ENCODE data around the gene OR2AT4.
"Not testable (repeated sequence)": the region's sequence is repeated elsewhere in the genome, so short reads cannot be mapped to it uniquely, and the experiment has no call there.

OR2AT4 gene

DNA sequence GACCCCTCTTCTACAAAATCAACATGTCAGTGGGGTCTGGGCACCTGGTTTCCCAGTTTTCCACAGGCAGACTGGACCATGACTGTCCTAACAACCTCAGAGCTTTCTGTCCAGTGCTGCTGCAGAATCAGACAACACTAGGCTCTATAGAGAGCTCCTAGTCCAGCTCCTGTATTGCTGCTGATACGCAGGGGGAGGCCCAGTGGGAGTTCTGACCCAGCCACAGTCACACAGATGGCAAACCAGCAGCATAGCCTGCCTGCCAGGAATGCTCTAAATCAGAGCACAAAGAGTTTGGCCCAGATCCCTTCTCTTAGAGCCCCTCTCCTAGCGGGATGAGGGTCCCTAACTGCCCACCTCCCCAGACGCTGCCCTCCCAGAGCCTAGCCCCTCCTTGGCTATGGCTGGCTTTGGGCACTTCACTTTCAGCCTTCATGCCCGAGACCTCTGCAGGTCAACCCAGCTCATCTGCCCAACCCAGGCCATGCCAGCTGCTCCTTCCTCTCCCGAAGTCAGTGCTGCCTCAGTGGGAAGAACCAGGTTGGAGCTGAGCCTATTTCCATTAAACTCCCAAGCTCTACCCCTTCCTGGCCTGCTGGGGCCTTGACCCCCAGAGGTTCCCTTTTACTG, 38.5 kb upstream of the OR2AT4 start:
- Histone ChIP-seq H3K4me3 (ENCODE audit: extremely low read depth, insufficient read depth, low read length, poor library complexity, severe bottlenecking) (no peak overlapping the region), H3K9me3 (ENCODE audit: control insufficient read depth, low read length) (no peaks in the 10 kb centered on the region), H3K27ac (ENCODE audit: low read depth, low read length, severe bottlenecking) (no peak overlapping the region), H3K36me3 (ENCODE audit: control insufficient read depth, insufficient read depth, low read length) (no peaks in the 10 kb centered on the region), H3K4me1 (ENCODE audit: control insufficient read depth, insufficient read depth, low read length, poor library complexity, severe bottlenecking) (peaks cover 5% of the 10 kb centered on the region)
- WGBS, 2 experiments (ENCODE audit: insufficient coverage in 2 of 2) = 83 to 86% methylated on average over 4 to 5 of the region's 5 CpGs

DNA sequence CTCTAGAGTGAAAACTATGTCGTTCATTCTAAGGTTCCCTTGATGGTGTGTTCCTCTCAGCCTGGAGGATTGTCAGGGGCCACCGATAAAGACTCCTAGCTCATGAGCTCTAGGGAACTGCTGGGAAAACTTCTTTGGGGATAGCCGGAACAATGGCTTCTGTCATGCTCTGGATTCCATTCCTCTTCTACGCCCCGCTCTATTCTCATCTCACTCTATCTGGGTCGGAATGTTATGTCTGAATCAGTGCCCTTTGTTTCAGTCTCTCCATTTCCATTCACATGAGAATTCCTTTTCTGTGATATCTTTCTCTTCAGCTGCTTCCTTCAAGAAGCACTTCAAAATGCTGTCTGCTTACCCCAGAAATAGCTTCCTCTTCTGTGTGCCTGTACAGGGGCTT, 37.3 kb upstream of the OR2AT4 start:
- Histone ChIP-seq H3K4me3 (ENCODE audit: extremely low read depth, insufficient read depth, low read length, poor library complexity, severe bottlenecking) (no peak overlapping the region), H3K36me3 (ENCODE audit: control insufficient read depth, insufficient read depth, low read length) (no peaks in the 10 kb centered on the region), H3K4me1 (ENCODE audit: control insufficient read depth, insufficient read depth, low read length, poor library complexity, severe bottlenecking) (peaks cover 5% of the 10 kb centered on the region), H3K9me3 (ENCODE audit: control insufficient read depth, low read length) (peaks cover under 1% of the 10 kb centered on the region), H3K27ac (ENCODE audit: low read depth, low read length, severe bottlenecking) (peak overlapping the region; percentile 38)
- 76 to 77% methylated on average over 6 of the region's 6 CpGs for WGBS, 2 experiments (ENCODE audit: insufficient coverage in 2 of 2)

DNA sequence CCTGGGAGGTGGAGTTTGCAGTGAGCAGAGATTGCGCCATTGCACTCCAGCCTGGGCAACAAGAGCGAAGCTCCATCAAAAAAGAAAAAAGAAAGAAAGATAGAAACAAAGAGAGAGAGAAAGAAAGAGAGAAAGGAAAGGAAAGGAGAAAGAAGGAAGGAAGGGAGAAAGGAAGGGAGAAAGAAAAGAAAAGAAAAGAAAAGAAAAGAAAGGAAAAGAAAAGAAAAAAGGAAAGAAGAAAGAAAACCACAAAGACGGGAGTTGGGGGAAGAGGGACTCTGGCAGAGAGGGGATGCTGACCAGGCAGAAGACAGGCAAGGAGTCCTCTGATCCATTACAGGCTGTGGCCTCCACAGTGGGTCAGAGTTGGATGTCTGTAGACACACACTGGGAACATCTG, 35.4 kb upstream of the OR2AT4 start:
- H3K27ac ChIP-seq (ENCODE audit: low read depth, low read length, severe bottlenecking) = no peak overlapping the region
- H3K4me1 ChIP-seq (ENCODE audit: control insufficient read depth, insufficient read depth, low read length, poor library complexity, severe bottlenecking) = peaks cover 5% of the 10 kb centered on the region
- H3K4me3 ChIP-seq (ENCODE audit: extremely low read depth, insufficient read depth, low read length, poor library complexity, severe bottlenecking) = no peak overlapping the region
- H3K9me3 ChIP-seq (ENCODE audit: control insufficient read depth, low read length) = peaks cover 7% of the 10 kb centered on the region
- WGBS, 2 experiments (ENCODE audit: insufficient coverage in 2 of 2) = 80 to 92% methylated on average over 2 to 3 of the region's 3 CpGs
- H3K36me3 ChIP-seq (ENCODE audit: control insufficient read depth, insufficient read depth, low read length) = no peaks in the 10 kb centered on the region

DNA sequence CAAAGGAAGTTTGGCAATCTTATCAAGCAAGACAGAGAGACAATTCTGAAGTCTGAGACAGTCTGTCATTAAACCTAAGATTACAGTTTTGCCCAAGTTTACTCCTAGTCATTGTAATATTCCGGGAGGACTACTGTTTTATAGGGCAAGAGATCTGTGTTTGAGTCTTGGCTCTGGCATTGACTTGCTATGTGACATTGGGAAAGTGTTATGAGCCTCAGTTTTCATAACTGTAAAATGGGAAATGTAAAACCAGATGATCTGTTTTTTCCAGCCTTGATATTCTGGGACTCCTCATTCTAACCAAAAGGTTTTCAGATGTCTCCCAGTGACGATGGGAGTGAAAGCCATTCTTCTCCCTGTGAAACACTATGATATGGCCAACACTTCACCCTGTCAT, 29.9 kb upstream of the OR2AT4 start:
- peaks cover 7% of the 10 kb centered on the region for H3K9me3 ChIP-seq (ENCODE audit: control insufficient read depth, low read length)
- no peaks in the 10 kb centered on the region for H3K36me3 ChIP-seq (ENCODE audit: control insufficient read depth, insufficient read depth, low read length)
- no peaks in the 10 kb centered on the region for H3K4me1 ChIP-seq (ENCODE audit: control insufficient read depth, insufficient read depth, low read length, poor library complexity, severe bottlenecking)
- H3K27ac ChIP-seq (ENCODE audit: low read depth, low read length, severe bottlenecking) = no peak overlapping the region
- no peak overlapping the region for H3K4me3 ChIP-seq (ENCODE audit: extremely low read depth, insufficient read depth, low read length, poor library complexity, severe bottlenecking)
- 83 to 100% methylated on average over 1 to 2 of the region's 2 CpGs for WGBS, 2 experiments (ENCODE audit: insufficient coverage in 2 of 2)

DNA sequence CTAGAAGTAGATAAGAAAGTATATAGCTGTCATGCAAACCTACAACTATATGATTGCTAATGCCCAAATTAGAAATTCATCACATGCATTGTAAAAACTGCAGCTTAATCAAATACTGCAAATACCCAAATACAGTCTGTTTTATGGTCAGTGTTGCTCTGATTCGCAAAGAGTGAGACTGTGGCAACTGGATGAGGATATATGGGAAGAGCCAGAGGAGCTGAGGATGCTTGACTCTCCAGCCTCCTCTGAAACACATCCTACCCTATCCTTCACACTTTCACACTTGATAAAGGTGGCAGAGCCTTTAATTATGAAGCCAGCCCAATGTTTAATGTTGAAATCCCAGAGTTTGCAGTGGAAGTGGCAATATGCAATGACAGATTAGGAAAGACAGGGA, 21.9 kb upstream of the OR2AT4 start:
- no CpG with 5 or more reads among the region's 1 CpG for WGBS, 2 experiments (ENCODE audit: insufficient coverage in 2 of 2)

DNA sequence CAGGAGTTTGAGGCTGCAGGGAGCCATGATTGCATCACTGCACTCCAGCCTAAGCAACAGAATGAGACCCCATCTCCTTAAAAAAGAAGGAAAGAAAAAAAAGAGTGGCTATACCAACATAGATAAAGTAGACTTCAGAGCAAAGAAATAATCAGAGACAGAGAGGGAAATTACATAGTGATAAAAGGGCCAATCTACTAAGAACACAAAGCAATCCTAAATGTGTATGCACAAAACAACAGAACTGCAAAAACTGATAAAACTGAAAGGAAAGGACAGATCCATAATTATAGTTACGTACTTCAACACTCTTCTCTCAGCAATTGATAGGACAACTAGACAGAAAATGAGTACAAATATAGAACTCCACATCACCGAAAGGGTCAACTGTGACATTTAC, 17.8 kb upstream of the OR2AT4 start:
- Histone ChIP-seq H3K9me3 (ENCODE audit: control insufficient read depth, low read length) (no peaks in the 10 kb centered on the region), H3K4me1 (ENCODE audit: control insufficient read depth, insufficient read depth, low read length, poor library complexity, severe bottlenecking) (no peaks in the 10 kb centered on the region), H3K4me3 (ENCODE audit: extremely low read depth, insufficient read depth, low read length, poor library complexity, severe bottlenecking) (no peak overlapping the region), H3K36me3 (ENCODE audit: control insufficient read depth, insufficient read depth, low read length) (no peaks in the 10 kb centered on the region), H3K27ac (ENCODE audit: low read depth, low read length, severe bottlenecking) (no peak overlapping the region)
- WGBS, 2 experiments (ENCODE audit: insufficient coverage in 2 of 2) = 93 to 94% methylated on average over 2 of the region's 2 CpGs

More for the DNA sequence above, 21.9 kb upstream of the OR2AT4 start:
- H3K4me3 ChIP-seq (ENCODE audit: extremely low read depth, insufficient read depth, low read length, poor library complexity, severe bottlenecking) = no peak overlapping the region
- no peak overlapping the region for H3K27ac ChIP-seq (ENCODE audit: low read depth, low read length, severe bottlenecking)
- no peaks in the 10 kb centered on the region for H3K9me3 ChIP-seq (ENCODE audit: control insufficient read depth, low read length)
- H3K36me3 ChIP-seq (ENCODE audit: control insufficient read depth, insufficient read depth, low read length) = no peaks in the 10 kb centered on the region
- H3K4me1 ChIP-seq (ENCODE audit: control insufficient read depth, insufficient read depth, low read length, poor library complexity, severe bottlenecking) = no peaks in the 10 kb centered on the region

DNA sequence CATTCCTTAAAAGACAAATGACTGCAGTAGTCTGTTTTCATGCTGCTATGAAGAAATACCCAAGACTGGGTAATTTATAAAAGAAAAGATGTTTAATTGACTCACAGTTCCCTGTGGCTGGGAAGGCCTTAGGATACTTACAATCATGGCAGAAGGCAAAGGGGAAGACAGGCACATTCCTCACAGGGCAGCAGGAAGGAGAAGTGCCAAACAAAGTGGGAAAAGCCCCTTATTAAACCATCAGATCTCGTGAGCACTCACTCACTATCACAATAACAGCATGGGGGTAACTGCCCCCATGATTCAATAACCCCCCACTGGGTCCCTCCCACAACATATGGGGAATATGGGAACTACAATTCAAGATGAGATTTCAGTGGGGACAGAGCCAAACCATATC, 16.4 kb upstream of the OR2AT4 start:
- Histone ChIP-seq H3K4me1 (ENCODE audit: control insufficient read depth, insufficient read depth, low read length, poor library complexity, severe bottlenecking) (no peaks in the 10 kb centered on the region), H3K4me3 (ENCODE audit: extremely low read depth, insufficient read depth, low read length, poor library complexity, severe bottlenecking) (no peak overlapping the region), H3K9me3 (ENCODE audit: control insufficient read depth, low read length) (no peaks in the 10 kb centered on the region), H3K36me3 (ENCODE audit: control insufficient read depth, insufficient read depth, low read length) (no peaks in the 10 kb centered on the region), H3K27ac (ENCODE audit: low read depth, low read length, severe bottlenecking) (no peak overlapping the region)
- WGBS, 2 experiments (ENCODE audit: insufficient coverage in 2 of 2) = no CpG with 5 or more reads among the region's 1 CpG

DNA sequence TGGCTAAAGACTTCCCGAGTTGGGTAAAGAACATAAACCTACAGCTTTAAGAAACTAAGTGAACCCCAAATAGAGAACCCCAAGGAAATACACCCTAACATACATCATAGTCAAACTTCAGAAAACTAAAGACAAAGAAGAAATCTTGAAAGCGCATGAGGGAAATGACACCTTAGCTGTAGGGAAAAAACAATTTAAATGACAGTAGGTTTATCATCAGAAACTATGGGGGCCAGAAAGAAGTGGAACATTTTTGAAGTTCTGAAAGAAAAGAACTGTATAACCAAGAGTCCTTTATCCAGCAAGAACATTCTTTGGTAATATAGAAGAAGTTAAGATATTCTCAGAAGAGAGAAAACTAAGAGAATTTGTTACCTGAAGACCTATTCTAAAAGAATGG, 15.5 kb upstream of the OR2AT4 start:
- Histone ChIP-seq H3K36me3 (ENCODE audit: control insufficient read depth, insufficient read depth, low read length) (no peaks in the 10 kb centered on the region), H3K4me3 (ENCODE audit: extremely low read depth, insufficient read depth, low read length, poor library complexity, severe bottlenecking) (no peak overlapping the region), H3K9me3 (ENCODE audit: control insufficient read depth, low read length) (no peaks in the 10 kb centered on the region), H3K27ac (ENCODE audit: low read depth, low read length, severe bottlenecking) (no peak overlapping the region), H3K4me1 (ENCODE audit: control insufficient read depth, insufficient read depth, low read length, poor library complexity, severe bottlenecking) (peaks cover 4% of the 10 kb centered on the region)
- WGBS, 2 experiments (ENCODE audit: insufficient coverage in 2 of 2) = 100% methylated on average over 1 of the region's 2 CpGs; no CpG with 5 or more reads in 1 of the 2 experiments

DNA sequence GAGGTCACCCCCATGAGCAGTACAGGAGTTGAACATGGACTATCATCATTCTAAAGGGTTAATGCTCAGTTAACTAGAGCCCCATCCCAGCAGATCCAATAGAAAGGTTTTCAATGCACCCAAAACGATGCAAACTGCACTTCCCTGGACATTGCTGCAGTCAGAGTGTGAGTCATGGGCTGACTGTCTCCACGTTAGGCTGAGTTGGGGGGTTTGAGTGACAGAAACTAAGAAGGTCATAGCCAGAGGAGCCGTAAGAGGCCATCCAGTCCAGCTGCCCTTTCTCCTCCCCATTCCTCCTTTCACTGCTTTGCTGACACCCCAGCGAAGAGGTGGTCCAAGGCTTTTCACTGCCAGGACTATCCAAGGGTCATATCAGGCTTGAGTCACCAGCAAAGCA, 10.5 kb upstream of the OR2AT4 start:
- peak overlapping the region; percentile 55 for H3K27ac ChIP-seq (ENCODE audit: low read depth, low read length, severe bottlenecking)
- no peaks in the 10 kb centered on the region for H3K36me3 ChIP-seq (ENCODE audit: control insufficient read depth, insufficient read depth, low read length)
- 42 to 54% methylated on average over 2 to 4 of the region's 4 CpGs for WGBS, 2 experiments (ENCODE audit: insufficient coverage in 2 of 2)
- H3K4me1 ChIP-seq (ENCODE audit: control insufficient read depth, insufficient read depth, low read length, poor library complexity, severe bottlenecking) = peaks cover 11% of the 10 kb centered on the region
- H3K4me3 ChIP-seq (ENCODE audit: extremely low read depth, insufficient read depth, low read length, poor library complexity, severe bottlenecking) = no peak overlapping the region
- no peaks in the 10 kb centered on the region for H3K9me3 ChIP-seq (ENCODE audit: control insufficient read depth, low read length)

DNA sequence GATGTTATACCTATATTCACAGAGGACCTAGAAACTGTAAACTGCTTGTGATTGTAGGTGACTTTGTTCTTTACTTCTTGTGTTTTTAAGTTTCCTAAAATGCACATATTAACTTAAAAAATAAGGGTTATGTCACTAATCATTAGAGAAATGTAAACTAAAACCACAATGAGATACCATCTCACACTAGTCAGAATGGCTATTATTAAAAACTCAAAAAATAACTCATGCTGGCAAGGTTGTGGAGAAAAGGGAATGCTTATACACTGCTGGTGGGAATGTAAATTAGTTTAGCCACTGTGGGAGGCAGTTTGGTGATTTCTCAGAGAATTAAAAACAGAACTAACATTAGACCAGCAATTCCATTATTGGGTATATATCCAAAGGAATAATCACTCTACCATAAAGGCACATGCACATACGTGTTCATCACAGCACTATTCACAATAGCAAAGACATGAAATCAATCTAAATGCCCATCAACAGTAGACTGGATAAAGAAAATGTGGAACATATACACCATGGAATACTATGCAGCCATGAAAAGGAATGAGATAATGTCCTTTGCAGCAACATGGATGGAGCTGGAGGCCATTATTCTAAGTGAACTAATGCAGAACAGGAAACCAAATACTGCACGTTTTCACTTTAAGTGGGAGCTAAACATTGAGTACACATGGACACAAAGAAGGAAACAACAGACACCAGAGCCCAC, 9.4 kb upstream of the OR2AT4 start:
- not testable (repeated sequence) for H3K27ac ChIP-seq (ENCODE audit: low read depth, low read length, severe bottlenecking); H3K4me3 ChIP-seq (ENCODE audit: extremely low read depth, insufficient read depth, low read length, poor library complexity, severe bottlenecking); H3K9me3 ChIP-seq (ENCODE audit: control insufficient read depth, low read length); H3K36me3 ChIP-seq (ENCODE audit: control insufficient read depth, insufficient read depth, low read length)
- WGBS, 2 experiments (ENCODE audit: insufficient coverage in 2 of 2) = 100% methylated on average over 1 of the region's 2 CpGs; no CpG with 5 or more reads in 1 of the 2 experiments
- peaks cover 11% of the 10 kb centered on the region for H3K4me1 ChIP-seq (ENCODE audit: control insufficient read depth, insufficient read depth, low read length, poor library complexity, severe bottlenecking)

DNA sequence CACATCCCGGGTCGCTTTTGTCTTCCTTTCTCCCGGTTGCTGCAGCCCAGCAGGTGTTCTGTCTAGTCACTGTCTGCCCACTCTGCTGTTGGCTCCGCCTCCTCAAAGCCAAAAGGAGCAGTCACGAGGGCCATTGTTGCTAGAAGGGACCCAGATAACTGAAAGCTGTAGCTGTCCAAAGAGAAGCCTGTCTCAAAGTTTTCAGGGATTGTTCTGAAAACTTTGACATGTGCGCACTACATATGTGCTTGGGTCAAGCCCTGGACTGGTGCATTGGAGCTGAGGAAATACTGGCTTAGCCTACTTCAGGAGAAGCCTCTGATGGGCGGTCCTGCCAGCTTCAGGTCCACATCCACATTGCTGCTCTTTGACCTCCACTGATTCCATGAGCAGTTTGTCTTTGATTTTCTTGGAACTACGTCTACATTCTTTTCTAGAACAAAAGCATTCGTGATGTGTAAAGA, 8.8 kb upstream of the OR2AT4 start:
- H3K9me3 ChIP-seq (ENCODE audit: control insufficient read depth, low read length) = no peaks in the 10 kb centered on the region
- H3K4me1 ChIP-seq (ENCODE audit: control insufficient read depth, insufficient read depth, low read length, poor library complexity, severe bottlenecking) = peaks cover 11% of the 10 kb centered on the region
- H3K27ac ChIP-seq (ENCODE audit: low read depth, low read length, severe bottlenecking) = no peak overlapping the region
- no peaks in the 10 kb centered on the region for H3K36me3 ChIP-seq (ENCODE audit: control insufficient read depth, insufficient read depth, low read length)
- 57 to 81% methylated on average over 4 to 8 of the region's 9 CpGs for WGBS, 2 experiments (ENCODE audit: insufficient coverage in 2 of 2)
- H3K4me3 ChIP-seq (ENCODE audit: extremely low read depth, insufficient read depth, low read length, poor library complexity, severe bottlenecking) = no peak overlapping the region
